ENCODE measurements around the gene MEIS3.

MEIS3 gene

DNA sequence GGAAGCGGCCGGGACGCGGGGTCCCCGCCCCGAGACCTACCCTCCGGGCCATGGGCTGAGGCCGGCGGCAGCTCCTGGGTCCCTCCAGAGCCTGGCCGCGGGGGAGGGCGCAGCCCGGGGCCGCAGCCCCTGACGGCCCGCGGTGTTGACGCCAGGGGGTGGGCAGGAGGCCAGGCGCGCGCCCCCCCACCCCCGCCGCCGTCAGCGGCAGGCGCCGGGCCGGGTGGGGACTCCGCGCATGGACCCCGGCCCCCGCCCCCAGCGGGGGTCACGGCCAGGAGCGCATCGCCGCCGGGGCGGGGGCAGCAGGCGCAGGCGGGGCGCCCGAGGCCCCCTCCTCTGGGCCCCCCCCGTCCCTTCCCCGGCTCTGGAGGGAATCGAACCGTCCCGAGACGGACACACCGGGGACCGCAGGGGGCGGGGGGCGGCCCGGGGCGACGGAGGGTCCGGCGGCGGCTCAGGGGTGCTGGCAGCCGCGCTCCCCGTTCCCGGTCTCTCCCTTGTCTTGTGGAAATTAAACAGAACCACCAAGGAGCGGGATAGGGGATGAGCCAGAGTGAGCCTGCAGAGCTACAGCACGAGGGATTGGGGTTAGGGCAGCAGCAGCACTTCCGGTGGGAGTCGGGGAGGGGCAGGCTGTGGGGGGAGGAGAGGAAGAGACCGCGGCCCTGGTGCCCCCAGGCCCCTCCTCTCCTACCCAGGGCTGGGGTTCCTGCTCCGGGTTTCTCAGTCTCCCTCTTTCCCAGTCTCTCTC, at the start of gene MEIS3:
TSS of gene MEIS3 (minus strand) at position 498 of the 754 bp plus-strand sequence. CDS start at position 52, 446 bp downstream.
- DNase-seq (ENCODE audit: low read depth in 2 of 2) = no peak

DNA sequence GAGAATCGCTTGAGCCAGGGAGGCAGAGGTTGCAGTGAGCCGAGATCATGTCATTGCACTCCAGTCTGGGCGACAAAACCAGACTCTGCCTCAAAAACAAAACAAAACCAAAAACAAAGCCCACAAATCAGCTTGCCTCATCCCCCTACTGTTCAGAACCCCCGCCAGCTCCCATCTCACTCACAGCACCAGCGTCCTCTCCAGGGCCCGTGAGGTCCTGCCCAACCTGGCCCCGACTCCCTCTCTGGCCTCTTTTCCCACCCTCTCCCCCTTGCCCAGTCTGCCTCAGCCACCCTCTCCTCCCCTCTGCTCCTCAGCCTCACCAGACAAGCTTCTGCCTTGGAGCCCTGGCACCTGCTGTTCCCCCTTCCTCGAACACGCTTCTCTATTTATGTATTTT, 48.6 kb upstream of the MEIS3 start:
- DNase-seq (ENCODE audit: low read depth in 2 of 2) = no peak

DNA sequence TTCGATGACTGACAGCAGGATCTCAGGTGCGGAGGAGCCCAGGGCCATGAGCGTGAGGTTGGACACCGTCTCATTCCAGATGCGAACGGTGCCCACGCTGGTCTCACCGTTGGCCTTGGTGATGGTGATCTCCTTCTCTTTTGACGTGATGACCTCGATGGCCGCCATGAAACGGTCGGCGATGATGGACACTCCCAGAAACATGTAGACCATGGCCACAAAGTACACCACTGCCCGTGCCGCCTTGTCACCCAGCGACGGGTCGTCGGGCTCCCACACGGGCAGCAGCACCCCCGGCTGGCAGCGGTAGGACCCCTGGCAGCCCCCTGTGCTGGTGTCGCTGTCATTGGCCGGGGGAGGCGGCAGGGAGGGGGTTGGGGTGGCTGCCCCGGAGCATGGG, 46.6 kb upstream of the MEIS3 start:
- DNase-seq (ENCODE audit: low read depth in 2 of 2) = no peak

DNA sequence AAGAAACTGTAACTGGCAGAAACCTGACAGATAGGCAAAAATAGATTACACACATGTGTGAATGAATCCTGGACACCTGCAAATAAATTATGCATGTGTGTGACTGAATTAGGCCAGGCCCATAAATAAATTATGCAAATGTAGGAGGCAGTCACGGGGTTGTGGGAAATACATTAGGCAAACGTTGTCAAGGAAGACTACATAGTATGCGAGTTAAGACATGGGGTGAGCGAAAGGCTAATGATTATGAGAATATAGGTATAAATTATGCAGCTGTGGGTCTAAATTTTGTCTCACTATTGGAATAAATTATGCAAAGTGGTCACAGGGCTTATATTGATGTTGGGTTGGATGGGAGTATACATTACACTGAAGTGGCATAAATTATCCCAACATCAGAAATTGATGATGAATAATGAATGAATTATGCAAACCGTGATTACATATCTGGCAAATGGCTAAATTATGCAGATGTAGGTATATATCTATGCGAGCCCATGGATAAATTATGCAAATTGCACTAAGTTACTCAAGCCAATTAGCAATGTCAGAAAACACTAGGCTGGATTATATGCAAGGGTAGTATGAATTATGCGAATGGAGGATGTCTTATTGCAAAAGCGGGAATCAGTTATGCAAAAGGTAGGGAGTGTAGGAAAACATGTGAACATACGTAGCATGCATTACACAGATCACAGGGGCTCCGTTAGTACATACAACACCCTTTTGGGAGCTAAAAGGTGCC, 45.5 kb upstream of the MEIS3 start:
- DNase-seq (ENCODE audit: low read depth in 2 of 2) = no peak

DNA sequence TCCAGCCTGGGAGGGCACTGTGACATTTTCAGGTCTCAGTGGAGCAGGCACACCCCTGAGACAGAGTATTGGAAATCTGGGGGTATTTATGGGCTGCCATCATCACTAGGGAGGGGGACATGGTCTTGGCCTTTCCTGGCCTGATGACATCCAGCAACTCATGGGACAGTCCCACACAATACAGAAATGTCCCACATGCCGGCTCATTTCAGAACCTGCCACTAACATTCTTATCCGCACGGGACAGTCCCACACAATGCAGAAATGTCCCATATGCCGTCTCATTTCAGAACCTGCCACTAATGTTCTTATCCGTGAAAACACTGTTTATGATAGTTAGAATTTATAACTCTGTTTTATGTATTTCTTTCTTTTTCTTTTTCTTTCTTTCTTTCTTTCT, 42.5 kb upstream of the MEIS3 start:
- DNase-seq (ENCODE audit: low read depth in 2 of 2) = no peak

DNA sequence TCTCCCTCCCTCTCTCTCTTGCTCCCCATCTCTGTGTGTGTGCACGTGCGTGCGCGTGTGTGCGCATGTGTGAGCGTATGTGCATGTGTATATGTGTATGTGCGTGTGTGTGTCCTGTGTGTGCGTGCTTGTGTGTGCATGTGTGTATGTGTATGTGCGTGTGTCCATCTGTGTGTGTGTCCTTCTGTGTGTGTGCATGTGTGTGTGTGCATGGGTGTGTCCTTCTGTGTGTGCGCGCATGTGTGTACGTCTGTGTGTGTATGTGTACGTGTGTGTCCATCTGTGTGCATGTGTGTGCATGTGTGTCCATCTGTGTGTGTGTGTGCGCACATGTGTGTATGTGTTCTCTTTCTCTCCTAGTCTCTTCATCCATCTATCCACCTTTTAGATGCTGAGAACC, 40.1 kb upstream of the MEIS3 start:
- DNase-seq (ENCODE audit: low read depth in 2 of 2) = no peak

DNA sequence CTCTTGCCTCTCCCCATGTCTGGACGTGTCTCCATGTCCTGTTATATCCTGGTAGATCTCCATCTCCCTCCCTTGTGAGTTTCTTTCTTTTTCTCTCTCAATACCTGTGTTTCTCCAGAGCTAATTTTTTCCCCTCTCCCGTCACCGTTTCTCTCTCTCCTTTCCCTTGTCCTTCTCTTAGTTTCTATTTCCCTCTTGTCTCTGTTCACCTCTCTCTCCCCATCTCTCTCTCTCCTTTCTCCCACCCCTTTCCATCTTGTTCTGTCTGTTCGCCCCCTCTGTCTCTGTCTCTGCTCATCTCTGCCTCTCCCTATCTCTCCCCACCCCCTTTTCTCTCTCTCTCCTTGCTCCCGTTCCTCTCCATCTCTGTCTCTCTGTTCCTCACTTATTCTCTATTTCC, 39.3 kb upstream of the MEIS3 start:
- no peak for DNase-seq (ENCODE audit: low read depth in 2 of 2)

DNA sequence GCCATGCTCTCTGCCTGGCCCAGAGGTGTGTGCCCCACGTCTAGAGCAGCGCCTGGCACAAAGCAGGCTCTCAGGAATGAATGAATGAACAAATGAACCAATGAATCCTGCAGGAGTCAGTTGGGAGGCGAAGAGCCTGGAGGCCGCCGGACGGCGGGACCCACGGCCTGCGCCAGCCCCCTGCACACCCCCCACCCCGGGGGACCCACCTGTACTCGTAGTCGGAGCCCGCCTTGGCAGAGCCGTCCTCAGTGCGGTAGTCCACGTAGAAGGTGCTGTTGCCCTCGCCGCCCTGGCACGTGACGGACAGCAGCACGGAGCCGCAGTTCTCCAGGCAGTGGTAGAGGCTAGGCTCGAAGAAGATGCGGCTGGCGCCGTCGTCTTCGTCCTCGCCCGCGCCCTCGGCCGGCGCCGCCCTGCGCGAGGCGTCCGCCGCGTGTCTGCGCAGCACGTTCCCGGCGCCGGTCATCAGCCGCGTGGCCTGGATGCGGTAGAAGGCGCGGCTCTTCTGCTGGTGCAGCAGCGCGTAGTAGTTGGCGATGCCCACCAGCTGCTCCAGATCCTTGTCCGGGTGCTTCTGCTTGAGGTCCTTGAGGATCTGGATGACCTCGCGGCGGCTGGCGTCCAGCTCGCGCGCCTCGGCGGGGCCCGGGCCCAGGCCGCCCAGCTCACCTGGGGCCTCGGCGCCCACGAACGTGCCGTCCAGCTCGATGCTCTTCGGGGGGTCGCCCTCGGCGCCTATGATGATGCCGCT, 37.6 kb upstream of the MEIS3 start:
- DNase-seq (ENCODE audit: low read depth in 2 of 2) = no peak

DNA sequence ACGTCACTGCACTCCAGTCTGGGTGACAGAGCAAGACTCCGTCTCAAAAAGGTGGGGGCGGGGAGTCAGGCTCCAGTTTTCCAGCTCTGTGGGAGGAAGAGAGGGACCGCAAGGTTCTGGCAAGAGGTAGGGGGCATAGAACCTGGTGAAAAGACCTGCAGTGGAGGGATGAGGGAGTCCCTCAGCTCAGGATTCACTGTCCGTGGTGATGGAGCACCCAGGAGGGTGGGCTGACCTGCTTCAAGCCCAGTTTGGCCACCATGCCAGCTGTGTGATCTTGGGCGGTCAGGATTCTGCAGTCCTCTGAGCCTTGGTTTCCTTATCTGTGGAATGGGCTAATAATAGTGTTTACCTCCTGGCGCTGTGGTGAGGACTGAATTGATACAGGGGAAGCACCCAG, 31.2 kb upstream of the MEIS3 start:
- DNase-seq (ENCODE audit: low read depth in 2 of 2) = no peak

DNA sequence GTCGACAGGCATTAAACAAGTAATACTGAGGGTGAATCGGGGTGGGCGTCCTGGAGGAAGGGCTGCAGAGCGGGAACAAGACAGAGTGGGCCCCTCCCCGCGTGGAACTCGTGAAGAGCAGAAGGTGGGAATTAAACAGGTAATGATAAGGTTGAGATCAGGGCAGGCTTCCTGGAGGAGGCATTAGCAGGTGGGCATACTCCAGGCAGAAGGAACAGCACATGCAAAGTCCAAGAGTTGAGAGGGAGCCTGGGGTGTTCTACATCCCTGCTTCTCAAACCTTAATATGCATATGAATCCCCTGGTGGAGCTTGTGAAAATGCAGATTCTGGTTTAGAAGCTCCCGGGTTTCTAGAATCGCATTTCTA, 29.0 kb upstream of the MEIS3 start:
- no peak for DNase-seq (ENCODE audit: low read depth in 2 of 2)

DNA sequence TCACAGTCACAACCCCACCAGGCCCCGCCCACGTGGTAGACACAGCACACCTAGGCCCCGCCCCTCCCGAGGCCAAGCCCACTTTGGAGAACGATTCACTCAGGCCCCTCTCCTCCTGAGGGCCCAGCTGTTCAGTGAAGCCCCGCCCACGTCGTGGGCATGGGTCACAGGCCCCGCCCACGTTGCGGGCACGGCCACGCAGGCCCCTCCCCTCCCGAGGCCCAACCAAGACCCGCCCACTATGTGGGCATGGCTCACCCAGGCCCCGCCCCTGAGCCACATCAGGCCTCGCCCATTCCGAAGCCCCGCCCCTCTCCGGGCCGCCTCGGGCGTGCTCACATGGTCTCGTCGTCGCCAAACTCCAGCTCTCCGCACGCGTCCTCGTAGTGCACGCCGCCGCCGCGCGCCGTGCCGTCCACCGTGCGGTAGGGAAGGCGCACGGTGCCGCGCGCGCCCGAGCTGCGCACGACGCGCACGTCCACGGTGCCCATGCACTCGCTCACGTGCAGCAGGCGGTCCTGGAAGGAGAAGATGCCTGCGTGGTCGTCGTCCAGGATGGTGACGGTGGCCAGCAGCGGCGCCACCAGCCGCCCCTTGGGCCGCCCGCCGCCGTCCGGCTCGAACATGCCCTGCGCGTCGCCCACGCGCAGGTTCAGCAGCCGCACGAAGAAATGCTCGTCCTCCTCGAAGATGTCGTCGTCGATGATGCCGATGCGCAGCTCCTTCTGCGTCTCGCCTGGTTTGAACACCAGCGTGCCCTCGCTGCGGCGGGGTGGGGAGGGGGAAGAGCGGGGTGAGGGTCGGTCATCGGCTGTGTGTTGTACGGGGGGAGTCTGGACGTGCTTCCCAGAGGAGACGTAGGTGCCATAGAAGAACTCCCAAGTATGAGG, 28.4 kb upstream of the MEIS3 start:
- DNase-seq (ENCODE audit: low read depth in 2 of 2) = peak; percentile 50 to 65

DNA sequence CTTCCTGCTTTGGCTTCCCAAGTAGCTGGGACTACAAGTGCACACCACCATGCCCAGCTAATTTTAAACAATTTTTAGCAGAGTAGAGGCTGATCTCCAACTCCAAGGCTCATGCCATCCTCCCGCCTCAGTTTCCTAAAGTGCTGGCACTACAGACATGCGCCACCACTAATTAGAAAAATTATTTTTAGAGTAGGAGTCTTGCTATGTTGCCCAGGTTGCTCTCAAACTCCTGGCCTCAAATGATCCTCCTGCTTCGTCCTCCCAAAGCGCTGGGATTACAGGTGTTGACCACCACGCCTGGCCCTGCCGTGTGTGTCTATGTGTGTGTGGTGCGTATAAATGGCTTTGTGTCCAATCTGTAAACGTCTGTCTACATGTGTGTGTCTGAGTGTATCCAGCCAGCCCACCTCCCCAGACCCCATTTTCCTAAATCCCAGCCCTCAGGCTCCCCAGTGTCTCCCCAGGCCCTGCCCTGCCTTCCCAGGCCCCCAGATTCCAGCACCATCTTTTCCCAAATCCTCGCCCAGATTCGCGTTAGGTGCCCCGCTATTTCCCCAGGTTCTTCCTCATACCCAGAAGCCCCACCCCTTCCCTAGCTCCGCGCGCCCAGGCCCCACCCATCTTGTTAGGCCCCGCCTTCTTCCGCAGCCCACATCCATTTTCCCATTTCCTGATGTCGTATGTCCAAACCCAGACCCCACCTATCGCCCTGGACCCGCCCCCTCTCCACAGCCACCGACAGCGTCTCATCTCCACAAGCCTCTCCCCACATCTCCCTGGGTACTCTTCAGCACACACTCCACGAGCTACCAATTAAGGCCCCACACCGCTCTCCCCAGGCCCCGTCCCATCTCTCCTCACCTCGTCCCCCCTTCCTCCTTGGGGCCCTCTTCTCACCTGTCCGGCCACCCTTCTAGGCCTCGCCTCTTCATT, 27.5 kb upstream of the MEIS3 start:
- DNase-seq (ENCODE audit: low read depth in 2 of 2) = peak in 1 of 2 donors; percentile 25

DNA sequence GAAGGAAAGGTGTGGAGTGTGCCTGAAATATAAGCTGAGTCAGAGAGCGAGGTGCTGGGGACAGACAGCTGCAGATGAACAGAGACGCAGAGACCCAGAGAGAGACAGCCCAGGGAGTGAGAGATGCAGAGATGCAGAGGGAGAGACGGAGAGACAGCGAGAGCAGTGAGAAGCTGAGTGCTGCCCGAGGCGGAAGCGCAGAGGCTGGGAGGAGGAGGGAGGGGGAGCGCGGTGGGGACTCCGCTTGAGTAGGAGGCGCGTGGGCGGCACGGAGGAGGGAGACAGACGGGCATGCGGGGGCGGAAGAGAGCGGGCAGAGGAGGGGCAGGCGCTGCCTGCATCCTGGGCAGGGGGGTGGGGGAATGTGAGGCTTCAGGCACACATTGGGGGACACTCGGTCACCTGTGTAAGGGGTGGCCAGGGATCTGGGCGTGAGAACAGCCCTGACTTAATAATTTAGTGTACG, 26.6 kb upstream of the MEIS3 start:
- no peak for DNase-seq (ENCODE audit: low read depth in 2 of 2)

DNA sequence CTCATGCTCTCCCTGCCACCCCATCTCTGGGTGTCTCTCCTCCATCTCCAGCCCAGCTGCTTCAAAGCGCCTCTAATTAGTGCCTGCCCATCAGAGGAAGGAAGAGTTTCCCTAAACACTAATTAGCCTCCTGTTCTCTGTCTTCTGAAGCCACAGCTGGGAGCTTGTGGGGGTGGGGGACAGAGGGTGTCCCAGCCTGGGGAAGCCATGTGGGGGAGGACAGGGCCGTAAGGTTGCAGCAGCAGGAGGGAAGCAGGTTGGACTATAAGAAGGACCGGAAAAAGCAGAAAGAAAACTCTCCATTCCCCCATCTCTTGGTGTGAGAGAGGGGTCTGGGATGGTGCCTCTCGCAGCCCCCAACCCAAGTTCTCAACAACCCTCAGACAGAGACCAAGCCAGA, 26.2 kb upstream of the MEIS3 start:
- no peak for DNase-seq (ENCODE audit: low read depth in 2 of 2)

DNA sequence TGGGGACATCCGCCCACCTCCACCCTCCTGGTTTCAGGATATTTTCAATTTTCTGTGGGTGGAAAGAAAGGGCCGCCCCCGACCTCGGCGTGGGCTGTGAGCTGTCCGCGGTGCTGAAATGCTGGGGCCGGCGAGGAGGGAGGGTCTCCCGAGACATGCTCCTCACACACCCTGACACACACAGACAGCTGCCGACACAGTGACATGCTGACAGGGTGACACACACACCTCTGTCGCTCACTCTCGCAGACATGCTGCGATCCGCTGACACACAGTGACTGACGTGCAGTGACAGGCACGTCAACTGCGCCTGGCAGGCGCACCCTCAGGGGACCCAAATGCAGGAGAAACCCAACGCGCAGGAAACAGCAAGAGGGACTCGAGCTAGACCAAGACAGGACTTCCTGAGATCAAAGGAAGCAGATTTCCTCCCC, 25.1 kb upstream of the MEIS3 start:
- no peak for DNase-seq (ENCODE audit: low read depth in 2 of 2)

DNA sequence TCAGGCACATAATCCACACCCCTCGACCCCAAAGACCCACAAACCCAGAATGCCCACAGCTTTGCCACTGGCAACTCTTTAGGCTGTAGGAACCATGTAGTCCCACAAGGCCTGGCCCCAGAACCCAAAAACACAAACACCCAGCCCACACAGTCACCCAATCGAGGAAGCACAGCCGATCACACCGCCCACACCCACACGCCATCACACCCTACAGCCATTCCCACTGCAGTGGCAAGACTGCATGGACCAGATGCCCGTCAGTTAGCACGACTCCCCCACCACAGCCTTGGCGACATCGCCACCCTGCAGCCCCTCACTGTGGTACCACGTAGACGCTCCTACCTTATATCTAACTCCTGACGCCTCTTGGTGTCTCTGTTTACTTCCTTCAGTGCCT, 24.0 kb upstream of the MEIS3 start:
- no peak for DNase-seq (ENCODE audit: low read depth in 2 of 2)

DNA sequence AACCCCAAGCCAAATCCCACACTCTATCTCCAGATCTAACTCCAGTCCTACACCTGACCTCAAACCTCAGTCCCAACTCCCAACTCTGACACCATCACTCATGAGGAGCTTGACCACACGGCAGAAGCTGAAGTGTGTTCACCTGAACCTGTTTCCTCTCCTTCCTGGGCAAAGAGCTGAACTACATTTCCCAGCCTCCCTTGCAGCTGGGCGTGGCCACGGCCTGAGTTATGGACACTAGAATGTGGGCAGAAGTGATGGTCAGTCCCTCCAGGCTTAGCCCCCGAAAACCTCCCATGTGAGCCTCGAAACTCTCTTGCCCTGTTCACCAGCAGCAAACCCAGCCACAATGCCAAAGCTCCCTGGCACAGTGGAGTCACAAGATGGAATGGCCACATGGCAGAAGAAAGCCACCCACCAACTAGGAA, 19.5 kb upstream of the MEIS3 start:
- no peak for DNase-seq (ENCODE audit: low read depth in 2 of 2)

DNA sequence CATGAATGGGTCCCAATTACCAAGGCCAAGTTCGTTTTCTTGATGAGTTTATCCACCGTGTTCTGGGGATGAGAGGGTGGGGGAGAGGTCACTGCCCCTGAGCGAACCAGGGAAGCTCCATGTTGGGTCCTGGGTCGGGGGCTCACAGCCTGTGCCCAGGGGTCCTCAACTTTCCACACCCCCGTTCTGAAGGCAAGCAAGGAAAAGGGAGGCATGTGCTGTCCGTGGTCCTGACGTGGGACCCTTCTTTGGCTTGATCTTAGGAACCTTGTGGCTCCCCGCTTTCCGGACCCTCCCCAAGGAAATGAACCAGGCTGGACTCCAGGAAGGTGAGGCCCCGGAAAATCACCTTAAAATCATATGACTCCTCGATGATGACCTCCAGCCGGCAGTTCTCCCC, 18.2 kb upstream of the MEIS3 start:
- DNase-seq (ENCODE audit: low read depth in 2 of 2) = no peak

DNA sequence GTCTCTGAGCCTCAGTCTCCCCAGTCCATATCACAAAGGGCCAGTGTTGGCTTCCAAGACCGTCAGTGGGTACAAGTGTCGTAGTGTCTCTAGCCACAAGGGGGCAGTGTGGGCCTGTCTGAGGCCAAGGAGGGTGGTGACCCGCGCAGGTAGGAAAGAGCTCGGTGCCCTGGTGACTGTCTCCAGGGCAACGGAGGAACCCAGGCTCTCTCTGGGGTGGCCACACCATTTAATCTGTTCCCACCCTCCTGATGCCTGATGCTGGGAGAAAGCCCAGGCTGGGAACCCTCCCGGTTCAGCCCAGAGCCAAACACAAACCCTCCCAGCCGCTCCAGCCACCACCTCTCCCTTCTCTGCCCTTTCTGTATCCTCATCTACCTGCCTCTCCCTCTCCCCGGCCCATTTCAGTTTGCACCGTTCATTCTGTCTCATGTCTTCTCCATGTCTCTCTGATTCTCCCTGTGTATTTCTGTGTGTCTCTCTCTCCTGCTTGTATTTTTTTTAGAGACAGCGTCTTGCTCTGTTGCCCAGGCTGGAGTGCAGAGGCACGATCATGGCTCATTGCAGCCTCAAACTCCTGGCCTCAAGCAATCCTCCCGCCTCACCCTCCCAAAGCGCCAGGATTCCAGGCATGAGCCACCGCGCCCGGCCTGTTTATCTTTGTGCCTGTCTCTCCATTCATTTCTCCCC, 17.5 kb upstream of the MEIS3 start:
- peak; percentile 61 to 64 for DNase-seq (ENCODE audit: low read depth in 2 of 2)
